Cardiac septum (tissue), 1 donor: ENCODE measurements around the gene FUOM. TPM values are rescaled to one million over a fixed set of nuclear protein-coding genes. Genes with fewer than 3 reads are reported as not detected.
"Not testable (repeated sequence)": the region's sequence is repeated elsewhere in the genome, so short reads cannot be mapped to it uniquely, and the experiment has no call there.

Source experiments
- DNase-seq: peaks from one replicate; pipeline ENCODE4 v3.0.0-alpha.2; 2020; ENCODE audit warnings: low spot score
- intact Hi-C: fragments of 100-400 bp; cut with DNase I; formaldehyde crosslinking; loops from one replicate; pipeline ENCODE4 v1.14.0; 2022
- total RNA-seq: library from RNA; stranded (reverse); fragmentation: NEBNext Ultra II Directional; extraction: Animal tissue kit (Norgen Biotek cat#: 25700); gene quantifications from one replicate; pipeline ENCODE4 v1.2.1, GENCODE V29; 2021
- donor health status: DM: no; HTN: no; CAD: no.

FUOM gene
- total RNA-seq, 1 donor from 2014 or later: 6.1 TPM

GRCh38 chr10:133373174-133374090 is 15.6 kb upstream of the FUOM start, which contains the start of gene ECHS1:
Gene ECHS1 (minus strand): TSS chr10:133373354. CDS start chr10:133373333, 21 bp downstream.
- peak; percentile 98 for DNase-seq
- intact Hi-C loops: loop anchor here (5.0 kb wide), 1 partner anchor 66 kb away; the partner anchor contains the start of genes TUBGCP2 and ZNF511

DNA sequence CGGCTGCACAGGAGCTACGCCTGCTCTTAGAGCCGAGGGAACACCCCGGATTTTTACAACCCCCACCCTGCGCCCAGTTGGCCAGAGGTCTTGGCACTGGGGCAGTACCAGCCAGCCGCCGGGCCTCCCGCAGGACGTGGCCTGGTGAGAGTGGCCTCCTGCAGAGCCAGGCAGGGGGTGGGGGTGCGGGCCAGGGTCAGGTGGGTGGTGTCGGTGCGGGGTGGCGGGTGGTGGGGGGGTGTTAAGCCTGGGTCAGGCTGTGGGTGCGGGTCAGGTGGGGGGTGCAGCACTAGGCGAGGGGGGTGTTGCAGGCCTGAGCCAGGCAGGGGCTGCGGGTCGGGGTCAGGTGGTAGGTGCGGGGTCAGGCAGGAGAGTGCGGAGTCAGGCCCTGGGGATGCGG is 14.7 kb upstream of the FUOM start:
- intact Hi-C loops: loop anchor here (5.0 kb wide), 1 partner anchor 65 kb away; the partner anchor contains the start of genes TUBGCP2 and ZNF511
- no peak for DNase-seq

DNA sequence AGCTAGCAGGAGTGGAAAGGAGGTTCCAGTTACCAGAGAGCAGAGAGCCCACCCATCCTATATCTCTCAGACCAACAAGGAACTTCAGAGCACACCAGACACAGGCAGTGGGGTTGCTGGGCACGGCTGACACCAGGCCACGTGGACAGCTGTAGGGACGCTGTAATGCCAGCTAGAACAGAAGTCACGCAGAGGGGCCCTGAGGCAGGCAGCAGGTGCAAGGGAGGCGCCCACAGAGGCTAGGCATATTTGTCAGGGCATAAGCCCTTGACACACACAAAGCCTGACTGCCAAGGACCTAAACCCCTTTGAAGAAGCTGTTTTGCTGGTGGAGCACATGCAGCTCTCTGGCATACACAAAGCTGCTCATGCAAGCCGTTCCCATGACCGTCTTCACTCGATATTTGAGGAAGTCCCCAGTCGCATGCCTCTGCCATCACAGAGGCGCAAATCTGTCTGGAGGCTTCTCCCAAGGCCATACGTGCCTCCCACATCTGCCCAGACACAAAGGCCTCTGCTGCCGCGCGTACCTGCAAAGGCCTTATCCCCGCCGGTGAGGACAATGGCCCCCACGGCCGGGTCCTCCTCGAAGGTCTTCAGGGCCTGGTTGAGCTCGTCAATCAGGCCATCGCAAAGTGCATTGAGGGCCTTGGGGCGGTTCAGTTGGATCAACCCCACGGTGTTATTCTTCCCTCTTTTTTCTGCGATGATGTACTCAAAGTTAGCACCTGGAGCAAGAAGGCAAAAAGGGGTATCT is 12.4 kb upstream of the FUOM start:
- no peak for DNase-seq
- intact Hi-C loops: loop anchor here (5.0 kb wide), 1 partner anchor 63 kb away; the partner anchor contains the start of genes TUBGCP2 and ZNF511

- no peak for DNase-seq
- intact Hi-C loops: no loop called here
These were observed 10.3 kb upstream of the FUOM start for GRCh38 chr10:133368153-133368552.

GRCh38 chr10:133367461-133367860 is 9.6 kb upstream of the FUOM start:
- intact Hi-C loops, DNase-seq: not testable (repeated sequence)

DNA sequence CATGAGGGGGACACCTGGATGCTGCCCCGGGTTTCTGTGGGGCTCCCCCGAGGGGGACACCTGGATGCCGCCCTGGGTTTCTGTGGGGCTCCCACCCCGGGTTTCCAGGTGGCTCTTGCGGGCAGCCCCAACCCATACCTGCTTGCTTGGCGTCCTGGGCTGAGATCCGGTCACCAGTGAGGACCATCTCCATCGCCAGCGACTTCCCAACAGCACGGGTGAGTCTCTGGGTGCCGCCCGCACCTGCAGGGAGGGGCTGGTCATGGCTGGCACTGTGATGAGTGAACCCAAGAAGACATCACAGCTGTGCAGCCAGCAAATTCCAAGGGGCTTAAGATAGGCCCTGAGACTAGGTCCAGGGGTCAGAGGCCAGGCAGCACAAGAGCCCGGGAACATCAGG is 8.9 kb upstream of the FUOM start:
- no peak for DNase-seq
- intact Hi-C loops: no loop called here

DNA sequence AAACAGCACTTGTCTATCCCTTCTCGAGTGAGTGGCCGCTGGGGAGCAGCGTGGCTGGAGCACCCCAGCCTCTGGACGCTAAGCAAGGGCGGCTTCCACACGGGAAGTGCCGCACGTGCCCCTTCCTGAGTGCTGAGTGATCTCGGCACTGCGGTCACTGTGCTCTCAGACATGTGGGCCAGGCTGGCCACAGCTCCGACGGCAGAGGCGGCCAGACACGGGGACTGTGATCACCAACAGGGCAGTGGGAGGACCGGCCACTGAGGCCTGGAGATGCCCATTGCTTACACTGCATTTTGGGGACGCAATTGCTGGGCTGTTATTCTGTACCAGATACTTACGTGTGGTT is 8.3 kb upstream of the FUOM start:
- intact Hi-C loops: no loop called here
- DNase-seq: no peak

- intact Hi-C loops: no loop called here
These were observed 7.8 kb upstream of the FUOM start for GRCh38 chr10:133365461-133366129.

GRCh38 chr10:133364645-133365431 is 7.0 kb upstream of the FUOM start:
- intact Hi-C loops: no loop called here
- no peak for DNase-seq

More at GRCh38 chr10:133365461-133366129, 7.8 kb upstream of the FUOM start:
- no peak for DNase-seq

DNA sequence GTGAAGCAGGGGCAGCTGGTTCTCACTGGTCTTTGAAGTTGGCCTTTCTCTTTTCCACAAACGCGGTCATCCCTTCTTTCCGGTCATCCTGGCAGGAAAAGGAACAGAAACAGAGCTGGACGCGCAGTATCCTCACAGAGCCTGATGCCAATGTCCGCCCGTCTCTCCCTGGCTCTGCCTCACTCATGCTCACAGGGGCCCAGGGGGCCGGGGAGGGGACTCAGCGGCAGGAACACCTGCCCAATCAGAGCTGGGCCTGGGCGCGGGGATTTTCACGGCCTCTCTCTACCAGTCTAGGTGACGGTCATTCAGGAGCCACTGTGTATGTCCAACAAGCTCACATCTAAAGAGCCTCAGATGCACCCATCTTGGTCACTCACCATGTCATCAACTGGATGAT is 5.0 kb upstream of the FUOM start:
- DNase-seq: no peak
- intact Hi-C loops: no loop called here

DNA sequence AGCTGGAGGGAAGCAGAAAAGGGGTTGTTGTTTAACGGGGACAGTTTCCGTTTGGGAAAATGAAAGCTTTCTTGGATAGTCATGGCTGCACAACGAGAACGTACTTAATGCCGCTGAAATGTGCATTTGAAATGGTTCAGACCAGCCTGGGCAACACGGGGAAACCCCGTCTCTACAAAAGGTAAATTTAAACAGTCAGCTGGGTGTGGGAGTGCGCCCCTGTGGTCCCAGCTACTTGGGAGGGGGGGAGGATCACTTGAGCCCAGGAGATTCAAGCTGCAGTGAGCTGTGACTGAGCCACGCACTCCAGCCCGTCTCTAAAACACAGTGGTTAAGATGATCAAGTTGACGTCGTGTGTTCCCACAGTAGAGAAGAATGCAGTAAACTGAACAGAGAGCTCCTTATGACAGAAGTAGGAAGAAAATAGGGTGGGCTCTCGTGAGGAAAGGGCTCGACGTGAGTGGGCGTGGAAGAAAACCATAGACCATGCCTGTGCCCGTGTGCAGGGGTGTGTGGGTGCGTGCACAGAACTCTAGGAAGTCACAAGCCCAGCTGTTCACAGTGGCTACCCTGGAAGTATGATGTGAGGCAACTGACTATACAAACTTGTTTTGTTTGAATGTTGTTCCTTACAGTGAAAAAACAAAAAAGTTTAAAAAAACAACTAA is 4.1 kb upstream of the FUOM start:
- intact Hi-C loops: no loop called here
- no peak for DNase-seq

GRCh38 chr10:133361227-133361626 is 3.4 kb upstream of the FUOM start:
- intact Hi-C loops: no loop called here
- no peak for DNase-seq

DNA sequence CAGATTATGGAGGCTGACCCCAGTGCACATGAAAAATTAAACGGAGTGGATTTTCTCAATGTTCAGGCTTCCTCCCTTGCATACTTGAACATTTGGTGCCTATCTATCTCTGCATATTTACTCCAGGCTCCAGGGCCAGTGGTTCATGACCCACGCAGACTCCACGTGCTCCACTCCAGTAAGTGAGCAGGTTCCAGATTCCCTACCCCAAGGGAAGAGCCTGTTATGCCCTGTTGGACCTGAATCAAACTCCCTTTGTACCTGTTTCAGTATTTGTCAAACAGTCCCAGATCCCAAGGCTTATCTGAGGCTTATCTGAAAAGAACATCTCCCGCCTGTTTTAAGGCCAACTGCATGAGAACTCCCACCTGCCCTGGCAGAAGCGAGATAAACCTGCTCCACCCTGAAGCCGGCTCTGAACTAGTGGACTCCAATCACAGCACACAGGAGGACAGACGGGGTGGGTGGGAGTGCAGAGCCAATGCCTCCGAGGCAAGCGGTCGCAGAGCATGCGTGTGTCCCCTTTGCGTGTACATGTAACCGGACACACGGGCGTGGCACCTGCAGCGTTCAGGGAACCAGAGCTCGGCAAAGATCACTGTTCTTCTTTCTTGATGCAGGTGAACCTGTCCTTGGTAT is 2.3 kb upstream of the FUOM start:
- DNase-seq: no peak
- intact Hi-C loops: no loop called here

- intact Hi-C loops: no loop called here
- DNase-seq: no peak
These were observed 1.7 kb upstream of the FUOM start for GRCh38 chr10:133359554-133359971.

DNA sequence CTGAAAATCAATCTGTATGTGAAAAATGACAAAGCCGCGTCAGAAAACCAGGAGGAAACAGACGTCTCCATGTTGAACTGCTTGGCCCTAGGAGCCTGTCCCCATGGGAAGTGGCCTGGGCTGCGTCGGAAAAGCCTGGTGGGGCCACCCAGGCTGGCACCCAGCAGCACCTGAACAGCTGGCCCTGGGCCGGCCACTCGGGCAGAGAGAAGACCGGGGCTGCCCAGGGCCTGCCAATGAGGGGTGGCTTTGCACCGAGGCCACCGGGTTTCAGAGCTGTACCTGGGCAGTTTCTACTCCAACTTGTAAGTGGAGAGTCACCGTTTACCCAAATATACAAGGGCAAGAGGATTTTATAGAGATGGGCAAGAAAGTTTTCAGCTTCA is 1.1 kb upstream of the FUOM start:
- intact Hi-C loops: no loop called here
- no peak for DNase-seq

- no peak for DNase-seq
- intact Hi-C loops: no loop called here
These were observed 524 bp upstream of the FUOM start for GRCh38 chr10:133358162-133358924.

DNA sequence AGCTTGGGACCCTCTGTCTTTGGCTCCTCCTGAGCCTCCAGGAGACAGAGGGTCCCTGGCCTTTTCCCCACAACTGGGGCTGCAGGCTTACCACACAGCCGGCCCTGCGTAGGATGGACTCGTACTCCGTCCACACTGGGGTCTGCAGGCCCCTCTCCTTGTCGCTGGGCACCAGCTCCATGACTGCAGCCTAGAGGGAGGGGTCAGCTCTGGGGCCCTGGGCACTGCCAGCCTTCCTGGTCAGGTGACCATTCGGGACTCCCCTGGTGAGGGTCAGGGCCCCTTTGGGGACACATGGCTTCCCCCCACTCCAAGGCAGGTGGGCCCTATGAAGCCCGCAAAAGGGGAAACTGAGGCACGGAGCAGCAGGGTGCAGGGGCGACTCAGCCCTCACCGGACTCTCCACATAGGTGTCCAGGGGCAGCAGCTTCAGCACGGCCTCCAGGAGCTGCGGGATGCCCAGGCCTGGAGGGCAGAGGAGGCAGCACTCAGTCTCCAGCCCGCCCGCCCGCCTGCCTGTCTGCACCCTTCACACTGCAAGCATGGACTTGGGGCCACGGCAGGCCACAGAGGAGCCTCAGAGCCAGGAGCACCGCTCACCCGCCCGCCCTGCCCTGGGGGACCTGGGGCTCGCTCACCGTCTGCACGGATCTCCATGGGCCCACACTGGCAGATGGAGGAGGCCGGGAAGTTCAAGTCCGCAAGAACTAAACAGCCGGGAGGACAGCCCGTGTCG is 1.1 kb downstream of the FUOM start:
- DNase-seq: no peak
- intact Hi-C loops: no loop called here
